ENCODE data around the gene SGSM2. TPM values are rescaled to one million over a fixed set of nuclear protein-coding genes. Genes with fewer than 3 reads are reported as not detected.

The SGSM2 gene
- polyA plus RNA-seq, 3 donors, result 3.0 to 130 (median 3.5) TPM

- no peaks in the 10 kb centered on the region for H3K9me3 Mint-ChIP-seq
- Histone ChIP-seq H3K4me3 (replicated peaks in 1 of 3; ENCODE audit: low read depth in 2 of 3, low read length in 3 of 3) (no peak overlapping the region), H3K4me2 (replicated peaks; ENCODE audit: extremely low read depth, low read length, poor library complexity, severe bottlenecking) (no peak overlapping the region), H3K9me3 (replicated peaks in 1 of 2; ENCODE audit: control insufficient read depth in 1 of 2, insufficient read depth in 1 of 2, low read length in 2 of 2) (no peaks in the 10 kb centered on the region), H2AFZ (ENCODE audit: insufficient read depth, low read depth, low read length, poor library complexity, severe bottlenecking) (no peak overlapping the region), H3K9ac (ENCODE audit: insufficient read depth, low read length, poor library complexity, severe bottlenecking) (no peak overlapping the region), H3K4me1 (ENCODE audit: control insufficient read depth in 1 of 2, insufficient read depth in 2 of 2, low read length in 2 of 2) (peaks cover 41 to 47% of the 10 kb centered on the region in 2 donors), H3K27me3 (ENCODE audit: control insufficient read depth in 2 of 2, insufficient read depth in 2 of 2, low read length in 2 of 2) (no peaks in the 10 kb centered on the region), H4K20me1 (ENCODE audit: insufficient read depth, low read length) (no peaks in the 10 kb centered on the region), H3K79me2 (ENCODE audit: insufficient read depth, low read length) (no peaks in the 10 kb centered on the region), H3K27ac (ENCODE audit: low read depth in 1 of 2, low read length in 2 of 2) (no peak overlapping the region), H3K36me3 (replicated peaks in 1 of 2; ENCODE audit: control insufficient read depth in 1 of 2, insufficient read depth in 2 of 2, low read length in 2 of 2) (peaks cover 0 to 6% of the 10 kb centered on the region in 2 donors)
- peaks cover 51% of the 10 kb centered on the region for H3K4me1 Mint-ChIP-seq
- TF ChIP-seq CTCF (IDR thresholded peaks at IDR 0.05), result no peak
- intact Hi-C loops (cut with micrococcal nuclease), result no loop called here
- no peak overlapping the region for H3K4me3 Mint-ChIP-seq
- no peak for DNase-seq
- WGBS (ENCODE audit: insufficient coverage), result 95% methylated on average over 9 of the region's 15 CpGs
- H3K36me3 Mint-ChIP-seq, result peaks cover 13 to 15% of the 10 kb centered on the region in 2 donors
- peak overlapping the region in 4 of 7 donors; percentile 7 to 91 (median 54) for H3K27ac Mint-ChIP-seq
- H3K27me3 Mint-ChIP-seq (ENCODE audit: low read depth in 3 of 3), result peaks cover 0 to 5% (median 0%) of the 10 kb centered on the region in 3 donors
These were observed 69.8 kb downstream of the SGSM2 start for GRCh38 chr17:2406903-2407790.

DNA sequence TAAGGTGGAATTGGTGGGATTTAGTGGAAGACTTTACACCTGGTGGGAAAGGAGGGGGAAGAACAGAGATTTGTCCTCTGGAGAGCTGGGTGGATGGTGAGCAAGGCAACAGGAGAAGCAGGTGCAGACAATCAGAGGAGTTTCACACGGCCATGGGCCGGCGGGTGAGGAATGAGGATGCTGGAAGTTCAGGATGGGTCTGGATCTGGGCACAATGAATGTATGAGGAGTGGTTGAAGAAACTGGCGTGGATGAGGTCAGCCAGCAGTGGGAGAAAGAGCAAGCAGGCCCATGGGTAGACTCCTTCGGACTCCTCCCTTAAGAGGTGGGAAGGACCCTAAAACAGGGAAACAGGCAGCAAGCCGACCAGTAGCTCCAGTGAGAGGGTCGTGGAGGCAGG lies 73.7 kb downstream of the SGSM2 start:
- Histone ChIP-seq H4K20me1 (ENCODE audit: insufficient read depth, low read length) (no peaks in the 10 kb centered on the region), H3K27ac (ENCODE audit: low read depth in 1 of 2, low read length in 2 of 2) (no peak overlapping the region), H3K4me2 (replicated peaks; ENCODE audit: extremely low read depth, low read length, poor library complexity, severe bottlenecking) (no peak overlapping the region), H3K4me3 (replicated peaks in 1 of 3; ENCODE audit: low read depth in 2 of 3, low read length in 3 of 3) (no peak overlapping the region), H3K36me3 (replicated peaks in 1 of 2; ENCODE audit: control insufficient read depth in 1 of 2, insufficient read depth in 2 of 2, low read length in 2 of 2) (peaks cover 5 to 23% of the 10 kb centered on the region in 2 donors), H2AFZ (ENCODE audit: insufficient read depth, low read depth, low read length, poor library complexity, severe bottlenecking) (no peak overlapping the region), H3K4me1 (ENCODE audit: control insufficient read depth in 1 of 2, insufficient read depth in 2 of 2, low read length in 2 of 2) (peaks cover 3 to 17% of the 10 kb centered on the region in 2 donors), H3K9ac (ENCODE audit: insufficient read depth, low read length, poor library complexity, severe bottlenecking) (no peak overlapping the region), H3K9me3 (replicated peaks in 1 of 2; ENCODE audit: control insufficient read depth in 1 of 2, insufficient read depth in 1 of 2, low read length in 2 of 2) (no peaks in the 10 kb centered on the region), H3K27me3 (ENCODE audit: control insufficient read depth in 2 of 2, insufficient read depth in 2 of 2, low read length in 2 of 2) (no peaks in the 10 kb centered on the region), H3K79me2 (ENCODE audit: insufficient read depth, low read length) (no peaks in the 10 kb centered on the region)
- H3K27me3 Mint-ChIP-seq (ENCODE audit: low read depth in 3 of 3), result peaks cover 0 to 4% (median 1%) of the 10 kb centered on the region in 3 donors
- H3K36me3 Mint-ChIP-seq, result peaks cover 26 to 29% of the 10 kb centered on the region in 2 donors
- DNase-seq, result no peak
- WGBS (ENCODE audit: insufficient coverage), result 94% methylated on average over 7 of the region's 7 CpGs
- no peak overlapping the region for H3K4me3 Mint-ChIP-seq
- peaks cover 22% of the 10 kb centered on the region for H3K4me1 Mint-ChIP-seq
- intact Hi-C loops (cut with micrococcal nuclease), result no loop called here
- H3K9me3 Mint-ChIP-seq, result no peaks in the 10 kb centered on the region
- no peak overlapping the region for H3K27ac Mint-ChIP-seq
- no peak for TF ChIP-seq CTCF (IDR thresholded peaks at IDR 0.05)

Measured in CD14-positive monocyte (primary cell).